Breast epithelium (tissue), 3 donors: ENCODE measurements around the gene CNFN.

Experiments
- POLR2A ChIP-seq: fragments of 450-650 bp; IDR thresholded peaks from one replicate; pipeline ENCODE4 v1.6.1; 2016; ENCODE audit warnings: antibody characterized with exemption, mild to moderate bottlenecking, moderate library complexity
- POLR2AphosphoS5 ChIP-seq, 3 donors: sonication (generic); formaldehyde crosslinking; IDR thresholded peaks; one replicate each; pipeline ENCODE4 v1.6.1; 2017; ENCODE audit warnings: antibody characterized with exemption in 3 of 3
- TF ChIP-seq, protein P1 (sequence below), 3 donors: fragments of 450-650 bp; IDR thresholded peaks; one replicate each; pipeline ENCODE4 v1.5.1; 2016 to 2017; ENCODE audit warnings: antibody characterized with exemption in 3 of 3, mild to moderate bottlenecking in 3 of 3, moderate library complexity in 3 of 3

DNA sequence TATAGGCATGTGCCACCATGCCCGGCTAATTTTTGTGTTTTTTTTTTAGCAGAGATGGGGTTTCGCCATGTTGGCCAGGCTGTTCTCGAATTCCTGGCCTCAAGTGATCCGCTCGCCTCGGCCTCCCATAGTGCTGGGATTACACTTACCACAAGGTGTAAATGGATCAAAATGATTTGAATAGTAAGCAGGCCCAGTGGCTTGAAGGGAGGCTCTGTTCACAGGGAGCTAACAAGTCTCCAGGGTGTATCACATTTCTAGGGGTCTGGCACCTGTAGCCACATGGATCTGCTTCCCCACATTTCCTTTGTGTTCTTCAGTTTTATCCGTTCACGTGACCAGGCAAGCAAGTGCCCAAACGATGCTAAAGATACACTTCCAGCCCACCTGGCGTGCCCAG is 13.5 kb upstream of the CNFN start:
- TF ChIP-seq, protein P1, sequence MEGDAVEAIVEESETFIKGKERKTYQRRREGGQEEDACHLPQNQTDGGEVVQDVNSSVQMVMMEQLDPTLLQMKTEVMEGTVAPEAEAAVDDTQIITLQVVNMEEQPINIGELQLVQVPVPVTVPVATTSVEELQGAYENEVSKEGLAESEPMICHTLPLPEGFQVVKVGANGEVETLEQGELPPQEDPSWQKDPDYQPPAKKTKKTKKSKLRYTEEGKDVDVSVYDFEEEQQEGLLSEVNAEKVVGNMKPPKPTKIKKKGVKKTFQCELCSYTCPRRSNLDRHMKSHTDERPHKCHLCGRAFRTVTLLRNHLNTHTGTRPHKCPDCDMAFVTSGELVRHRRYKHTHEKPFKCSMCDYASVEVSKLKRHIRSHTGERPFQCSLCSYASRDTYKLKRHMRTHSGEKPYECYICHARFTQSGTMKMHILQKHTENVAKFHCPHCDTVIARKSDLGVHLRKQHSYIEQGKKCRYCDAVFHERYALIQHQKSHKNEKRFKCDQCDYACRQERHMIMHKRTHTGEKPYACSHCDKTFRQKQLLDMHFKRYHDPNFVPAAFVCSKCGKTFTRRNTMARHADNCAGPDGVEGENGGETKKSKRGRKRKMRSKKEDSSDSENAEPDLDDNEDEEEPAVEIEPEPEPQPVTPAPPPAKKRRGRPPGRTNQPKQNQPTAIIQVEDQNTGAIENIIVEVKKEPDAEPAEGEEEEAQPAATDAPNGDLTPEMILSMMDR (IDR thresholded peaks at IDR 0.05) = no peak
- TF ChIP-seq POLR2A (no peak), POLR2AphosphoS5 (IDR thresholded peaks at IDR 0.05) (no peak)
